ENCODE measurements around the gene CCDC154. TPM values are rescaled to one million over a fixed set of nuclear protein-coding genes. Genes with fewer than 3 reads are reported as not detected.

The CCDC154 gene
- total and polyA plus RNA-seq, 2 donors (not counting 3 experiments of a cell fraction or from before 2014, with no cell fraction given): 0.65 to 0.75 TPM

- peak within 1 kb of the TSS; percentile 67 to 85 (median 77) for H3K4me3 ChIP-seq (replicated peaks in 1 of 3; ENCODE audit: insufficient read depth in 1 of 3, low read depth in 1 of 3, low read length in 3 of 3)
- peak; percentile 68 for FAIRE-seq
- CTCF ChIA-PET: interaction anchor here (0.6 to 2.3 kb wide), 12 partner anchors 10 to 232 kb away, joined by 3 to 24 read pairs (median 6); partner anchors contain the start of genes JPT2 and MAPK8IP3
- BruUV-seq (replicated peaks): TSS peak; percentile 69
- H2AFZ ChIP-seq (ENCODE audit: low read depth, low read length): peak within 1 kb of the TSS; percentile 98
- POLR2A ChIA-PET: interaction anchor here (0.7 kb wide), 1 partner anchor 17 kb away, joined by 4 read pairs; no protein-coding TSS in a partner anchor
- H3K27ac ChIP-seq (ENCODE audit: insufficient read depth, low read depth, low read length): peak within 1 kb of the TSS; percentile 84
- peak; percentile 63 for DNase-seq (ENCODE audit: low read depth, low spot score)
- peak; percentile 75 for TF ChIP-seq MAX (IDR thresholded peaks at IDR 0.05; ENCODE audit: insufficient read depth, insufficient read length)
- TF ChIP-seq CTCF (IDR thresholded peaks at IDR 0.05; ENCODE audit: extremely low read depth in 1 of 2, insufficient read depth in 1 of 2, low read depth in 1 of 2, low read length in 2 of 2): no peak
- TF ChIP-seq POLR2AphosphoS5 (IDR thresholded peaks at IDR 0.05; ENCODE audit: insufficient read depth, low read depth, low read length): peak; percentile 73
- TF ChIP-seq POLR2A (IDR thresholded peaks at IDR 0.05; ENCODE audit: low read depth, low read length): peak; percentile 68
- TF ChIP-seq JUN (IDR thresholded peaks at IDR 0.05; ENCODE audit: borderline replicate concordance, insufficient read depth, insufficient read length, low read depth): no peak
- no peak for TF ChIP-seq MYC (IDR thresholded peaks at IDR 0.05; ENCODE audit: low read depth, low read length)
- no peak for TF ChIP-seq FOS (IDR thresholded peaks at IDR 0.05; ENCODE audit: borderline replicate concordance, insufficient read depth, low read length)
- no peak for TF ChIP-seq GATA2 (IDR thresholded peaks at IDR 0.05; ENCODE audit: insufficient read depth, insufficient read length, low read depth, low read length)
- no peak for TF ChIP-seq EZH2 (IDR thresholded peaks at IDR 0.05; ENCODE audit: borderline replicate concordance, low read depth, low read length, severe bottlenecking)
- dilution Hi-C loops (cut with MboI; ENCODE audit: extremely low pct_ligation_motif_present, low sequenced_read_pairs): no loop called here
- H4K20me1 ChIP-seq (replicated peaks; ENCODE audit: control insufficient read depth, extremely low read depth, insufficient read depth, low read length): no peaks in the 10 kb centered on the region
- no peaks in the 10 kb centered on the region for H3K9me3 ChIP-seq (replicated peaks; ENCODE audit: control insufficient read depth, insufficient read depth, low read length)
- H3K4me2 ChIP-seq (ENCODE audit: insufficient read depth, low read length): peak within 1 kb of the TSS; percentile 83
- H3K79me2 ChIP-seq (ENCODE audit: control insufficient read depth, insufficient read depth, low read length): peaks cover 19% of the 10 kb centered on the region
- no peaks in the 10 kb centered on the region for H3K27me3 ChIP-seq (ENCODE audit: control insufficient read depth in 2 of 2, insufficient read depth in 2 of 2, low read length in 2 of 2)
- no peaks in the 10 kb centered on the region for H3K9me1 ChIP-seq (replicated peaks; ENCODE audit: control insufficient read depth, extremely low read depth, insufficient read depth, low read length)
- H3K36me3 ChIP-seq (ENCODE audit: control insufficient read depth in 2 of 2, extremely low read depth in 1 of 2, insufficient read depth in 2 of 2, low read length in 2 of 2): peaks cover 3 to 8% of the 10 kb centered on the region in 2 experiments
- peaks cover 15% of the 10 kb centered on the region for H3K4me1 ChIP-seq (ENCODE audit: control insufficient read depth, extremely low read depth, insufficient read depth, low read length)
- H3K9ac ChIP-seq (replicated peaks; ENCODE audit: extremely low read depth, insufficient read depth, low read length): peak within 1 kb of the TSS; percentile 93
- intact Hi-C loops (cut with micrococcal nuclease): loop anchor here (5.0 kb wide), 1 partner anchor 214 kb away; the partner anchor contains the start of gene MAPK8IP3
Observed at GRCh38 chr16:1492923-1493745, 48.8 kb upstream of the CCDC154 start, which contains the start of gene TELO2. Gene TELO2 (plus strand): TSS chr16:1493360. CDS start chr16:1494282, 922 bp downstream.

Measured in endothelial cell of umbilical vein (primary cell).